ENCODE results near the gene GNAS. TPM values are rescaled to one million over a fixed set of nuclear protein-coding genes. Genes with fewer than 3 reads are reported as not detected.

Gene GNAS
- total RNA-seq, 8 experiments from 2014 or later, result 567 to 1,051 (median 853) TPM

- in situ Hi-C loops (cut with MboI; ENCODE audit: low pct_unique_long_range_greater_than_20kb in 2 of 9, low sequenced_read_pairs in 9 of 9, unreplicated experiment in 9 of 9), result loop anchor here in 5 of 9 experiments (25.0 kb wide), 3 partner anchors 158 to 608 kb away; partner anchors contain the start of genes ANKRD60 (in 3 of the 5) and NPEPL1 (in 1 of the 5)
- Histone ChIP-seq H3K27ac (no peak overlapping the region), H3K4me3 (no peak overlapping the region), H3K4me1 (replicated peaks in 1 of 2) (peaks cover 4% of the 10 kb centered on the region in 2 donors)
- 6 to 100% (median 74%) methylated on average over 1 to 3 of the region's 3 CpGs; no CpG with 5 or more reads in 2 of the 10 experiments for WGBS, 10 experiments
- no peak for ATAC-seq (replicated peaks in 6 of 8)
These were observed 6.8 kb upstream of the GNAS start for GRCh38 chr20:58845706-58846105.

GRCh38 chr20:58847463-58847862 lies 5.1 kb upstream of the GNAS start:
- no peak overlapping the region for H3K4me3 ChIP-seq

GRCh38 chr20:58850693-58851174 lies 1.8 kb upstream of the GNAS start, which contains the start of gene GNAS-AS1:
GNAS-AS1 (minus strand) TSS chr20:58850902.
- H3K27ac ChIP-seq, result peak within 1 kb of the TSS; percentile 74 to 83
- ATAC-seq (replicated peaks in 6 of 8), result peak; percentile 81 to 88 (median 84)
- WGBS, 10 experiments, result 20 to 80% (median 60%) methylated on average over 1 to 16 of the region's 25 CpGs; no CpG with 5 or more reads in 4 of the 10 experiments
- H3K4me3 ChIP-seq, result peak within 1 kb of the TSS; percentile 54 to 91 (median 56)
- in situ Hi-C loops (cut with MboI; ENCODE audit: low pct_unique_long_range_greater_than_20kb in 2 of 9, low sequenced_read_pairs in 9 of 9, unreplicated experiment in 9 of 9), result loop anchor here (25.0 kb wide), 6 partner anchors 188 to 613 kb away; partner anchors contain the start of genes ANKRD60 (in 2 of the 9) and STX16 (in 1 of the 9)
- H3K4me1 ChIP-seq (replicated peaks in 1 of 2), result peaks cover 4 to 7% of the 10 kb centered on the region in 2 donors

More at GRCh38 chr20:58847463-58847862, 5.1 kb upstream of the GNAS start:
- in situ Hi-C loops (cut with MboI; ENCODE audit: low pct_unique_long_range_greater_than_20kb in 2 of 9, low sequenced_read_pairs in 9 of 9, unreplicated experiment in 9 of 9), result loop anchor here in 5 of 9 experiments (25.0 kb wide), 3 partner anchors 160 to 610 kb away; partner anchors contain the start of genes ANKRD60 (in 3 of the 5) and NPEPL1 (in 1 of the 5)
- no peak for ATAC-seq (replicated peaks in 6 of 8)
- Histone ChIP-seq H3K4me1 (replicated peaks in 1 of 2) (peaks cover 4 to 7% of the 10 kb centered on the region in 2 donors), H3K27ac (no peak overlapping the region)
- WGBS, 10 experiments, result 24 to 79% (median 48%) methylated on average over 2 of the region's 2 CpGs; no CpG with 5 or more reads in 4 of the 10 experiments

DNA sequence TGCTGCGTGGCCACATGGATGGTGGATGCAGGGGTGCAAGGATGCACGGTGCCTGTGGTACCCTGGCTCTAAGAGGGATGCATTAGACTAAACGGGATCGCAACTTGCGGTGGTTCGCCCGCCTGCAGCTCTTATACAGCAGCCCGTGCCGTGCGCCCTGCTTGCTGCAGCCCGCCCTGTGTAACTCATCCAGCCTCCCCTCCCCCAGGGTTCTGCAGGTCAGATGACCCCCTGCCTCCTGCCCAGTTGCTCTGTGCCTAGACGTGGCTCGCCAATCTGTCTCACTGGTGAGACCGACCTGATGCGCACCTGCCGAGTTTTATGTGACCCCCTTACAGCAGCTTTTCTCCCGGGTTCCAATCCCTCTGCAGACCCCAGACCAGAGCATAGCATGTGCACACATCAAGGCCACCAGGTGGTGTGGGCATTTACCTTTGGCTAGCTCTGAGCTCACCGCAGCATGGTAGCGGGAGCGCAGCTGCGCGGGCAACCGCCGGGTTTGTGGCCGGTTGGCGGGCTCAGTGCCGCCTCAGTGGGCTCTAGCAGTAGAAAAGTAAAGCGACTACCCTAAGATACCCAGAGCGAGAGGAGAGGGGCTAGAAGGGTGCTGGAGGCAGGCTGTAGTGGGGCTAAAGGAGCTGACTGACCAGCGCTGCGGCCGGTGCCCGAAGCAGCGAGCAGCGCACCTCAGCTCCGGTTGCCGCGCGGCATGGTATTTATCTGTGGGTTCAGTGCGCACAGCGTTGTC lies 1.1 kb upstream of the GNAS start:
- ATAC-seq (replicated peaks in 6 of 8), result peak in 6 of 8 experiments; percentile 7 to 29 (median 14)
- Histone ChIP-seq H3K4me1 (replicated peaks in 1 of 2) (peaks cover 4 to 7% of the 10 kb centered on the region in 2 donors), H3K4me3 (peak overlapping the region; percentile 54 to 91 (median 56)), H3K27ac (no peak overlapping the region)
- in situ Hi-C loops (cut with MboI; ENCODE audit: low pct_unique_long_range_greater_than_20kb in 2 of 9, low sequenced_read_pairs in 9 of 9, unreplicated experiment in 9 of 9), result loop anchor here (25.0 kb wide), 6 partner anchors 189 to 614 kb away; partner anchors contain the start of genes ANKRD60 (in 2 of the 9) and STX16 (in 1 of the 9)
- 36 to 59% (median 46%) methylated on average over 3 to 29 of the region's 41 CpGs; no CpG with 5 or more reads in 6 of the 10 experiments for WGBS, 10 experiments

- H3K27ac ChIP-seq, result no peak overlapping the region
- ATAC-seq (replicated peaks in 6 of 8), result peak in 1 of 8 experiments; percentile 1
These were observed 502 bp upstream of the GNAS start for GRCh38 chr20:58851969-58852458.

GRCh38 chr20:58853466-58853865 lies 950 bp downstream of the GNAS start:
- peak overlapping the region in 1 of 5 donors; percentile 24 for H3K4me3 ChIP-seq
- WGBS, 10 experiments, result 30 to 89% (median 58%) methylated on average over 1 to 3 of the region's 6 CpGs; no CpG with 5 or more reads in 5 of the 10 experiments
- no peak for ATAC-seq (replicated peaks in 6 of 8)
- H3K27ac ChIP-seq, result no peak overlapping the region
- in situ Hi-C loops (cut with MboI; ENCODE audit: low pct_unique_long_range_greater_than_20kb in 2 of 9, low sequenced_read_pairs in 9 of 9, unreplicated experiment in 9 of 9), result loop anchor here (25.0 kb wide), 6 partner anchors 191 to 616 kb away; partner anchors contain the start of genes ANKRD60 (in 2 of the 9) and STX16 (in 1 of the 9)
- H3K4me1 ChIP-seq (replicated peaks in 1 of 2), result peaks cover 4 to 7% of the 10 kb centered on the region in 2 donors

More at GRCh38 chr20:58851969-58852458, 502 bp upstream of the GNAS start:
- whole genome bisulfite sequencing, 10 experiments, result 0 to 53% (median 21%) methylated on average over 1 to 15 of the region's 23 CpGs; no CpG with 5 or more reads in 5 of the 10 experiments
- in situ Hi-C loops (cut with MboI; ENCODE audit: low pct_unique_long_range_greater_than_20kb in 2 of 9, low sequenced_read_pairs in 9 of 9, unreplicated experiment in 9 of 9), result loop anchor here (25.0 kb wide), 6 partner anchors 190 to 615 kb away; partner anchors contain the start of genes ANKRD60 (in 2 of the 9) and STX16 (in 1 of the 9)
- Histone ChIP-seq H3K4me3 (peak overlapping the region; percentile 27 to 91 (median 54)), H3K4me1 (replicated peaks in 1 of 2) (peaks cover 4 to 7% of the 10 kb centered on the region in 2 donors)

- Histone ChIP-seq H3K4me3 (peak overlapping the region; percentile 13 to 30 (median 23)), H3K27ac (no peak overlapping the region), H3K4me1 (replicated peaks in 1 of 2) (peaks cover 3 to 4% of the 10 kb centered on the region in 2 donors)
- in situ Hi-C loops (cut with MboI; ENCODE audit: low pct_unique_long_range_greater_than_20kb in 2 of 9, low sequenced_read_pairs in 9 of 9, unreplicated experiment in 9 of 9), result loop anchor here (25.0 kb wide), 6 partner anchors 192 to 617 kb away; partner anchors contain the start of genes ANKRD60 (in 2 of the 9) and STX16 (in 1 of the 9)
- 40 to 80% (median 72%) methylated on average over 1 to 22 of the region's 63 CpGs; no CpG with 5 or more reads in 5 of the 10 experiments for WGBS, 10 experiments
- no peak for ATAC-seq (replicated peaks in 6 of 8)
These were observed 1.6 kb downstream of the GNAS start for GRCh38 chr20:58853976-58854637.

- H3K4me1 ChIP-seq (replicated peaks in 1 of 2), result peaks cover 2 to 3% of the 10 kb centered on the region in 2 donors
- H3K4me3 ChIP-seq, result peak overlapping the region; percentile 13 to 30 (median 23)
- ATAC-seq (replicated peaks in 6 of 8), result peak in 2 of 8 experiments; percentile 9 to 14
- WGBS, 10 experiments, result 22 to 79% (median 57%) methylated on average over 1 to 15 of the region's 75 CpGs; no CpG with 5 or more reads in 3 of the 10 experiments
- in situ Hi-C loops (cut with MboI; ENCODE audit: low pct_unique_long_range_greater_than_20kb in 2 of 9, low sequenced_read_pairs in 9 of 9, unreplicated experiment in 9 of 9), result loop anchor here (25.0 kb wide), 6 partner anchors 193 to 618 kb away; partner anchors contain the start of genes ANKRD60 (in 2 of the 9) and STX16 (in 1 of the 9)
- no peak overlapping the region for H3K27ac ChIP-seq
These were observed 2.3 kb downstream of the GNAS start for GRCh38 chr20:58854638-58855471.

- Histone ChIP-seq H3K27ac (no peak overlapping the region), H3K4me1 (replicated peaks in 1 of 2) (peaks cover 0 to 3% of the 10 kb centered on the region in 2 donors), H3K4me3 (peak overlapping the region in 1 of 5 donors; percentile 24)
- no peak for ATAC-seq (replicated peaks in 6 of 8)
- in situ Hi-C loops (cut with MboI; ENCODE audit: low pct_unique_long_range_greater_than_20kb in 2 of 9, low sequenced_read_pairs in 9 of 9, unreplicated experiment in 9 of 9), result loop anchor here (25.0 kb wide), 6 partner anchors 193 to 618 kb away; partner anchors contain the start of genes ANKRD60 (in 2 of the 9) and STX16 (in 1 of the 9)
- WGBS, 10 experiments, result 30 to 55% (median 43%) methylated on average over 1 to 8 of the region's 57 CpGs; no CpG with 5 or more reads in 4 of the 10 experiments
These were observed 3.2 kb downstream of the GNAS start for GRCh38 chr20:58855506-58856389.

DNA sequence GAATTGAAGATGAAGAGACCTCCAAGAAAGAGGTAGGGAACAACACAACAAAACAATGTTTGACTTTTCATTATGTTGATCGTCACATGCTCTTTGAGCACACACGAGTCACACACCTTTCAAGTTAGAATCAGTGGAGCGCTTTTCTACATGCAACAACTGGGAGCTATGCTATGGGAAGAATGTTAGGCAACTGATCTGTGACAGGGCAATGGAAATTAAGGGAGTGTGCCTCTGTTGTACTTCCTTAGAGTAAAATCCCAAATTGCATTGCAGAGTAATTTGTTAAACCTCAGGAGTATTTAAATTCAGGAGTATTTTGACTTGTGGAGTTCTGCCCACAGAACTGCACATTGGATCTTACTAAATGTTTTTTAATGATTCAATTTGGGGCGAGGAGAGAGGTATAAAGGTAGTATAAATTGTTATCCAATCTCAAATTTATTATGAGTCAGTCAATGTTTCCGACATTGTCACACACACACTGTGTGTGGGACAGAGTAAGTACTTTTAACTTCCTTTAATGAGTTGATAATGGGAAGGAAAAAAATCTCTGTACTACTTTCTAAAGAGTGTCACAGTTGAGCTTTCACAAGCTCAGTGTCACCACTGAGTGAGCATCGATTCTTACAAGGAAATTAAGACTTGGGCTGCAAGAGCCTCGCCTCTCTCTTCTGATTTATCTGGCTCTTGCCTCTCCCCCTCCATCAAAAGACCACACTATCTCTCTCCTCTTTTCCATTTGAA lies 10.7 kb downstream of the GNAS start:
- WGBS, 10 experiments, result 43 to 83% (median 63%) methylated on average over 2 to 7 of the region's 7 CpGs
- Histone ChIP-seq H3K27ac (no peak overlapping the region), H3K4me1 (replicated peaks in 1 of 2) (peaks cover 7 to 16% of the 10 kb centered on the region in 2 donors), H3K4me3 (no peak overlapping the region)
- in situ Hi-C loops (cut with MboI; ENCODE audit: low pct_unique_long_range_greater_than_20kb in 2 of 9, low sequenced_read_pairs in 9 of 9, unreplicated experiment in 9 of 9), result loop anchor here (10.0 to 25.0 kb wide), 7 partner anchors 201 to 626 kb away; partner anchors contain the start of genes ANKRD60 (in 2 of the 9) and STX16 (in 1 of the 9)
- ATAC-seq (replicated peaks in 6 of 8), result peak in 3 of 8 experiments; percentile 38 to 98 (median 88)

All from motor neuron (in vitro differentiated cells).